CD14-positive monocyte (primary cell): ENCODE results near the gene CTU1. TPM values are rescaled to one million over a fixed set of nuclear protein-coding genes. Genes with fewer than 3 reads are reported as not detected.

ENCODE experiments used
- DNase-seq, 3 donors: peaks; one replicate each; pipeline ENCODE4 v3.0.0-alpha.2; 2011 to 2022
- H2AFZ ChIP-seq: 2 replicates; pipeline ENCODE4 v1.6.0; 2012; ENCODE audit warnings: mild to moderate bottlenecking, low read depth, low read length, inconsistent platforms; ENCODE audit not compliant: insufficient read depth, poor library complexity, severe bottlenecking
- H3K27ac ChIP-seq, 2 donors: 1 replicate in 1 of 2; 2 replicates in 1 of 2; pipeline ENCODE4 v1.5.1; 2012 to 2013; ENCODE audit warnings: low read length in 2 of 2, control low read depth in 1 of 2, inconsistent platforms in 1 of 2, low read depth in 1 of 2, mild to moderate bottlenecking in 1 of 2
- H3K27me3 ChIP-seq, 2 donors: one replicate each; pipeline versions ENCODE4 v1.6.0 to v1.6.1; 2011 to 2013; ENCODE audit warnings: low read length in 2 of 2; ENCODE audit not compliant: control insufficient read depth in 2 of 2, insufficient read depth in 2 of 2
- H3K36me3 ChIP-seq, 2 donors: replicated peaks in 1 of 2; 1 replicate in 1 of 2; 2 replicates in 1 of 2; pipeline versions ENCODE4 v1.5.1 to v1.6.1; 2012 to 2013; ENCODE audit warnings: low read length in 2 of 2, control low read depth in 1 of 2, inconsistent platforms in 1 of 2, mild to moderate bottlenecking in 1 of 2; ENCODE audit not compliant: insufficient read depth in 2 of 2, control insufficient read depth in 1 of 2
- H3K4me1 ChIP-seq, 2 donors: 1 replicate in 1 of 2; 2 replicates in 1 of 2; pipeline versions ENCODE4 v1.5.1 to v1.6.1; 2012 to 2013; ENCODE audit warnings: low read length in 2 of 2, control low read depth in 1 of 2, inconsistent platforms in 1 of 2, mild to moderate bottlenecking in 1 of 2, moderate library complexity in 1 of 2; ENCODE audit not compliant: insufficient read depth in 2 of 2, control insufficient read depth in 1 of 2
- H3K4me2 ChIP-seq: replicated peaks from 2 replicates; pipeline ENCODE3; 2012; ENCODE audit warnings: low read length, moderate library complexity, mild to moderate bottlenecking; ENCODE audit not compliant: poor library complexity, severe bottlenecking; ENCODE audit errors: extremely low read depth
- H3K4me3 ChIP-seq, 3 experiments: fragments of 200-600 bp in 1 of 3; sonication (generic) in 1 of 3; replicated peaks in 1 of 3; 1 replicate in 2 of 3; 2 replicates in 1 of 3; pipeline ENCODE4 v1.5.1; 2011 to 2013; ENCODE audit warnings: low read length in 3 of 3, mild to moderate bottlenecking in 3 of 3, control low read depth in 2 of 3, low read depth in 2 of 3, inconsistent platforms in 1 of 3, moderate library complexity in 1 of 3
- H3K79me2 ChIP-seq: 2 replicates; pipeline ENCODE4 v1.6.0; 2012; ENCODE audit warnings: mild to moderate bottlenecking, control low read depth, inconsistent platforms, low read length, moderate library complexity; ENCODE audit not compliant: insufficient read depth
- H3K9ac ChIP-seq: 2 replicates; pipeline ENCODE4 v1.6.0; 2017; ENCODE audit warnings: low read length, mild to moderate bottlenecking; ENCODE audit not compliant: insufficient read depth, poor library complexity, severe bottlenecking
- H3K9me3 ChIP-seq, 2 donors: replicated peaks in 1 of 2; 1 replicate in 1 of 2; 2 replicates in 1 of 2; pipeline versions ENCODE4 v1.5.1 to v1.6.1; 2012 to 2013; ENCODE audit warnings: low read length in 2 of 2, control low read depth in 1 of 2; ENCODE audit not compliant: control insufficient read depth in 1 of 2, insufficient read depth in 1 of 2
- H4K20me1 ChIP-seq: 2 replicates; pipeline ENCODE4 v1.6.0; 2012; ENCODE audit warnings: mild to moderate bottlenecking, low read length, control low read depth, moderate library complexity; ENCODE audit not compliant: insufficient read depth
- H3K27ac Mint-ChIP-seq, 7 donors: one replicate each; pipeline ENCODE4 v1.8.0; 2020; ENCODE audit warnings: mild to moderate bottlenecking in 7 of 7, mixed read lengths in 7 of 7, moderate library complexity in 6 of 7, inconsistent platforms in 2 of 7
- H3K27me3 Mint-ChIP-seq, 3 donors: one replicate each; pipeline ENCODE4 v1.8.0; 2021 to 2022; ENCODE audit warnings: low read depth in 3 of 3, mild to moderate bottlenecking in 3 of 3, mixed read lengths in 3 of 3, moderate library complexity in 3 of 3, inconsistent platforms in 1 of 3
- H3K36me3 Mint-ChIP-seq, 2 donors: one replicate each; pipeline ENCODE4 v1.8.0; 2020; ENCODE audit warnings: mixed read lengths in 2 of 2, inconsistent platforms in 1 of 2, mild to moderate bottlenecking in 1 of 2
- H3K4me1 Mint-ChIP-seq: one replicate; pipeline ENCODE4 v1.8.0; 2020; ENCODE audit warnings: mild to moderate bottlenecking, mixed read lengths
- H3K4me3 Mint-ChIP-seq, 2 donors: one replicate each; pipeline ENCODE4 v1.8.0; 2020; ENCODE audit warnings: mild to moderate bottlenecking in 2 of 2, mixed read lengths in 2 of 2, moderate library complexity in 1 of 2
- H3K9me3 Mint-ChIP-seq, 7 donors: one replicate each; pipeline ENCODE4 v1.8.0; 2020 to 2022; ENCODE audit warnings: mixed read lengths in 7 of 7, mild to moderate bottlenecking in 6 of 7, moderate library complexity in 6 of 7, inconsistent platforms in 2 of 7
- CTCF ChIP-seq: fragments of 200-600 bp; IDR thresholded peaks from one replicate; pipeline ENCODE4 v1.8.0; 2022; ENCODE audit warnings: antibody characterized with exemption, mild to moderate bottlenecking
- WGBS: methylation state at CpG from one replicate; pipeline ENCODE4 v1.1.5; 2013; ENCODE audit warnings: missing lambda C conversion rate; ENCODE audit not compliant: insufficient coverage; 5-methylcytosine and 5-hydroxymethylcytosine counted together
- intact Hi-C, 2 donors: fragments of 100-400 bp; cut with micrococcal nuclease; formaldehyde crosslinking; loops; one replicate each; pipeline versions ENCODE4 v1.15.0 to v1.15.1; 2023
- polyA plus RNA-seq, 3 donors: library from polyadenylated mRNA; depleted of rRNA in 1 of 3; unstranded in 2 of 3; stranded (reverse) in 1 of 3; fragments of 300-500 nt in 2 of 3; fragments of >200 nt in 1 of 3; fragmentation: Illumina TruSeq in 2 of 3; gene quantifications; 1 replicate in 2 of 3; 2 replicates in 1 of 3; pipeline ENCODE4 v1.2.3, GENCODE V29; 2012 to 2021

Gene CTU1
- polyA plus RNA-seq, 3 donors, result 0.75 to 3.0 (median 2.9) TPM

- H3K9me3 Mint-ChIP-seq, result peaks cover 2 to 14% (median 5%) of the 10 kb centered on the region in 7 donors
- Histone ChIP-seq H3K9ac (no peak overlapping the region), H3K9me3 (no peaks in the 10 kb centered on the region), H2AFZ (no peak overlapping the region), H3K4me1 (no peaks in the 10 kb centered on the region), H4K20me1 (no peaks in the 10 kb centered on the region), H3K4me2 (peak overlapping the region; percentile 12), H3K27me3 (peaks cover 27 to 47% of the 10 kb centered on the region in 2 donors), H3K27ac (no peak overlapping the region), H3K4me3 (peak overlapping the region in 1 of 3 experiments; percentile 18), H3K36me3 (no peaks in the 10 kb centered on the region), H3K79me2 (no peaks in the 10 kb centered on the region)
- peak overlapping the region; percentile 9 to 82 for H3K4me3 Mint-ChIP-seq
- peaks cover 2% of the 10 kb centered on the region for H3K4me1 Mint-ChIP-seq
- WGBS, result 17% methylated on average over 21 of the region's 25 CpGs
- intact Hi-C loops, result no loop called here
- peaks cover 37 to 51% (median 43%) of the 10 kb centered on the region in 3 donors for H3K27me3 Mint-ChIP-seq
- no peak overlapping the region for H3K27ac Mint-ChIP-seq
- no peak for DNase-seq
- H3K36me3 Mint-ChIP-seq, result no peaks in the 10 kb centered on the region
- no peak for TF ChIP-seq CTCF
Observed at GRCh38 chr19:51065221-51065960, 42.8 kb downstream of the CTU1 start.

- Histone ChIP-seq H3K4me1 (no peaks in the 10 kb centered on the region), H3K27ac (no peak within 1 kb of the TSS), H4K20me1 (no peaks in the 10 kb centered on the region), H3K9me3 (no peaks in the 10 kb centered on the region), H2AFZ (no peak within 1 kb of the TSS), H3K27me3 (peaks cover 23 to 47% of the 10 kb centered on the region in 2 donors), H3K4me2 (peak within 1 kb of the TSS; percentile 12), H3K9ac (no peak within 1 kb of the TSS), H3K36me3 (no peaks in the 10 kb centered on the region), H3K4me3 (peak within 1 kb of the TSS in 1 of 3 experiments; percentile 18), H3K79me2 (no peaks in the 10 kb centered on the region)
- intact Hi-C loops, result no loop called here
- no peaks in the 10 kb centered on the region for H3K36me3 Mint-ChIP-seq
- peaks cover 2 to 14% (median 5%) of the 10 kb centered on the region in 7 donors for H3K9me3 Mint-ChIP-seq
- no peak for DNase-seq
- H3K27me3 Mint-ChIP-seq, result peaks cover 43 to 57% (median 45%) of the 10 kb centered on the region in 3 donors
- 26% methylated on average over 13 of the region's 38 CpGs for WGBS
- H3K4me1 Mint-ChIP-seq, result peaks cover 2% of the 10 kb centered on the region
- H3K4me3 Mint-ChIP-seq, result peak within 1 kb of the TSS; percentile 9 to 82
- TF ChIP-seq CTCF, result no peak
- no peak within 1 kb of the TSS for H3K27ac Mint-ChIP-seq
Observed at GRCh38 chr19:51064534-51065220, 43.5 kb downstream of the CTU1 start, which contains the start of gene KLK13. Gene KLK13, minus strand, starts transcription at chr19:51065092. Its CDS starts 25 bp downstream, at chr19:51065067.
